MM.1S (cell line): ENCODE results near the gene RUNX2.
"Not testable (repeated sequence)": the region's sequence is repeated elsewhere in the genome, so short reads cannot be mapped to it uniquely, and the experiment has no call there.

Source experiments
- DNase-seq: peaks from one replicate; pipeline ENCODE4 v3.0.0-alpha.2; 2015
- H2AFZ ChIP-seq: fragments of 300-600 bp; sonication (generic); 2 replicates; pipeline ENCODE4 v1.6.0; 2016; ENCODE audit warnings: antibody characterized with exemption, low read length
- H3F3A ChIP-seq: fragments of 300-600 bp; sonication (generic); 2 replicates; pipeline ENCODE4 v1.6.1; 2016; ENCODE audit warnings: mild to moderate bottlenecking, antibody characterized with exemption, low read length, moderate library complexity, mixed read lengths; ENCODE audit not compliant: insufficient read depth
- H3K27ac ChIP-seq: fragments of 300-600 bp; sonication (generic); 2 replicates; pipeline ENCODE4 v1.5.1; 2016; ENCODE audit warnings: mild to moderate bottlenecking, low read length
- H3K27me3 ChIP-seq: fragments of 300-600 bp; sonication (generic); replicated peaks from 2 replicates; pipeline ENCODE4 v1.6.0; 2016; ENCODE audit warnings: low read length; ENCODE audit not compliant: insufficient read depth
- H3K36me3 ChIP-seq: fragments of 300-600 bp; sonication (generic); replicated peaks from 2 replicates; pipeline ENCODE4 v1.6.1; 2016; ENCODE audit warnings: mild to moderate bottlenecking, low read length, mixed read lengths; ENCODE audit not compliant: insufficient read depth
- H3K4me1 ChIP-seq: fragments of 300-600 bp; sonication (generic); 2 replicates; pipeline ENCODE4 v1.6.1; 2016; ENCODE audit warnings: low read length, mixed read lengths
- H3K4me2 ChIP-seq: fragments of 300-600 bp; sonication (generic); 2 replicates; pipeline ENCODE4 v1.6.0; 2016; ENCODE audit warnings: low read depth, low read length
- H3K4me3 ChIP-seq: fragments of 300-600 bp; sonication (generic); 2 replicates; pipeline ENCODE4 v1.5.1; 2016; ENCODE audit warnings: low read length, mixed read lengths
- H3K79me2 ChIP-seq: fragments of 300-600 bp; sonication (generic); 2 replicates; pipeline ENCODE4 v1.6.1; 2016; ENCODE audit warnings: mixed run types, low read length, mixed read lengths
- H3K9ac ChIP-seq: fragments of 300-600 bp; sonication (generic); 2 replicates; pipeline ENCODE4 v1.6.1; 2016; ENCODE audit warnings: low read length, mixed read lengths
- H3K9me2 ChIP-seq: fragments of 300-600 bp; sonication (generic); replicated peaks from 2 replicates; pipeline ENCODE4 v1.6.1; 2016; ENCODE audit warnings: mild to moderate bottlenecking, low read length, mixed read lengths; ENCODE audit not compliant: insufficient read depth
- H3K9me3 ChIP-seq: fragments of 300-600 bp; sonication (generic); replicated peaks from 2 replicates; pipeline ENCODE4 v1.6.1; 2016; ENCODE audit warnings: mild to moderate bottlenecking, low read length, mixed read lengths; ENCODE audit not compliant: insufficient read depth
- H4K20me1 ChIP-seq: fragments of 300-600 bp; sonication (generic); 2 replicates; pipeline ENCODE4 v1.6.1; 2016; ENCODE audit warnings: mild to moderate bottlenecking, low read length, moderate library complexity, mixed read lengths; ENCODE audit not compliant: insufficient read depth
- CTCF ChIP-seq: fragments of 300-600 bp; sonication (generic); IDR thresholded peaks from 2 replicates; pipeline ENCODE4 v1.5.1; 2016; ENCODE audit warnings: antibody characterized with exemption, low read length, mixed read lengths
- EZH2 ChIP-seq: fragments of 300-600 bp; sonication (generic); optimal IDR thresholded peaks from 2 replicates; pipeline ENCODE3; 2017; ENCODE audit warnings: low read depth, mild to moderate bottlenecking, antibody characterized with exemption, low read length, mixed read lengths
- EZH2phosphoT487 ChIP-seq: fragments of 300-600 bp; sonication (generic); IDR thresholded peaks from 2 replicates; pipeline ENCODE4 v1.6.1; 2018; ENCODE audit warnings: antibody characterized with exemption, low read length

RUNX2 gene

GRCh38 chr6:45675166-45675565, 347.0 kb downstream of the RUNX2 start:
- H3K4me1 ChIP-seq: peaks cover 22% of the 10 kb centered on the region
- not testable (repeated sequence) for H3K27ac ChIP-seq, DNase-seq, H3K9ac ChIP-seq, H3K79me2 ChIP-seq, H3K9me2 ChIP-seq, H2AFZ ChIP-seq, H3F3A ChIP-seq, H3K9me3 ChIP-seq, H3K27me3 ChIP-seq, H4K20me1 ChIP-seq, H3K4me3 ChIP-seq, H3K4me2 ChIP-seq, H3K36me3 ChIP-seq

GRCh38 chr6:45675634-45676033, 347.5 kb downstream of the RUNX2 start:
- Histone ChIP-seq H3K4me1 (peaks cover 22% of the 10 kb centered on the region), H3K79me2 (no peaks in the 10 kb centered on the region)
- TF ChIP-seq CTCF (no peak), EZH2 (no peak), EZH2phosphoT487 (no peak)

GRCh38 chr6:45676380-45676779, 348.2 kb downstream of the RUNX2 start:
- Histone ChIP-seq H4K20me1 (no peaks in the 10 kb centered on the region), H3K4me3 (no peak overlapping the region), H2AFZ (no peak overlapping the region), H3K4me1 (peaks cover 28% of the 10 kb centered on the region), H3K9me2 (no peaks in the 10 kb centered on the region), H3K27ac (no peak overlapping the region), H3K79me2 (no peaks in the 10 kb centered on the region), H3K9ac (no peak overlapping the region), H3K27me3 (no peaks in the 10 kb centered on the region), H3K9me3 (no peaks in the 10 kb centered on the region), H3K36me3 (no peaks in the 10 kb centered on the region), H3F3A (peaks cover 14% of the 10 kb centered on the region), H3K4me2 (no peak overlapping the region)
- no peak for TF ChIP-seq CTCF
- no peak for TF ChIP-seq EZH2phosphoT487
- TF ChIP-seq EZH2: no peak
- DNase-seq: no peak

More at GRCh38 chr6:45675634-45676033, 347.5 kb downstream of the RUNX2 start:
- Histone ChIP-seq H3K27me3 (no peaks in the 10 kb centered on the region), H3K36me3 (no peaks in the 10 kb centered on the region), H4K20me1 (no peaks in the 10 kb centered on the region), H3K9me3 (no peaks in the 10 kb centered on the region), H3F3A (peaks cover 9% of the 10 kb centered on the region; the same call in 1 of the 2 replicates), H3K4me3 (no peak overlapping the region), H3K27ac (no peak overlapping the region), H3K9me2 (no peaks in the 10 kb centered on the region), H3K9ac (no peak overlapping the region), H3K4me2 (no peak overlapping the region), H2AFZ (no peak overlapping the region)
- DNase-seq: no peak

- DNase-seq: peak; percentile 72
- H3K27me3 ChIP-seq: no peaks in the 10 kb centered on the region
- no peaks in the 10 kb centered on the region for H3K36me3 ChIP-seq
- H3K27ac ChIP-seq: peak overlapping the region; percentile 65
- no peak for TF ChIP-seq EZH2phosphoT487
- no peak for TF ChIP-seq EZH2
- no peak for TF ChIP-seq CTCF
- H3K4me2 ChIP-seq: peak overlapping the region; percentile 80
- peak overlapping the region; percentile 15; the same call in 1 of the 2 replicates for H3K4me3 ChIP-seq
- peak overlapping the region; percentile 50 for H3K9ac ChIP-seq
- peaks cover 23% of the 10 kb centered on the region for H3F3A ChIP-seq
- H3K4me1 ChIP-seq: peaks cover 36% of the 10 kb centered on the region
- peak overlapping the region; percentile 14; the same call in 1 of the 2 replicates for H2AFZ ChIP-seq
- H3K9me3 ChIP-seq: no peaks in the 10 kb centered on the region
- no peaks in the 10 kb centered on the region for H4K20me1 ChIP-seq
- H3K9me2 ChIP-seq: no peaks in the 10 kb centered on the region
- no peaks in the 10 kb centered on the region for H3K79me2 ChIP-seq
These were observed 349.5 kb downstream of the RUNX2 start for GRCh38 chr6:45677381-45678284.
